ENCODE data around the gene PEAK1.

PEAK1 gene

DNA sequence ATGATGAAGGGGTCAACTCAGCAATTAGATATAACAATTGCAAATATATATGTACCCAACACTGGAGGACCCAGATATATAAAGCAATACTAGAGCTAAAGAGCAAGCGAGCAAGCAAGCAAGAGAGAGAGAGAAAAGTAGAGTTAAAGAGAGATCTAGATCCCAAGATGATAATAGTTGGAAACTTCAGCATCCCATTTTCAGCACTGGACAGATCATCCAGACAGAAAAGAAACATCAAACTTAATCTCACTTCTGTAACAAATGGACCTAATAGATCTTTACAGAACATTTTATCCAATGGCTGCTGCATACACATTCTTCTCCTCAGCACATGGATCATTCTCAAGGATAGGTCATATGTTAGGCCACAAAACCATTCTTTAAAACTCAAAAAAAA is 23.2 kb downstream of the PEAK1 start:
- DNase-seq, result no peak

DNA sequence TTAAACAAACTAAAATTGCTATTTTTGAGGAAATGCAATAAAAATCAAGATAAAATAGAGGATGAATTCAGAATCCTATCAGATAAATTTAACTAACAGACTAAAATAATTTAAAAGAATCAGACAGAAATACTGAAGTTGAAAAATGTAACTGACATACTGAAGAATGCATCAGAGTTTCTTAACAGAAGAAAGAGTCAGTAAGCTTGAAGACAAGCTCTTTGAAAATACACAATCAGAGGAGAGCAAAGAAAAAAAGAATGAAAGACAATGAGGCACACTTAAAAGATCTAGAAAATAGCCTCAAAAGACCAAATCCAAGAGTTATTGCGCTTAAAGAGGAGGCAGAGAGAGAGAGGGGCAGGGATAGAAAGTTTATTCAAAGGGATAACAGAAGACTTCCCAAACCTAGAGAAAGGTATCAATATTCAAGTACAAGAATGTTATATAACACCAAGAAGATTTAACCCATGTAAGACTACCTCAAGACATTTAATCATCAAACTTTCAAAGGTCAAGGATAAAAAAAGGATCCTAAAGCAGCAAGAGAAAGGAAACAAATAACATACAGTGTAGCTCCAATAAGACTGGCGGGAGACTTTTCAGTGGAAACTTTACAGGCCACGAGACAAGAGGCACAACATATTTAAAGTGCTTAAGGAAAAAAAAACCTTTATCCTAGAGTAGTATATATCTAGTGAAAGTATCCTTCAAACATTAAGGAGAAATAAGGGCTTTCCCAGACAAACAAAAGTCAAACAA is 24.7 kb downstream of the PEAK1 start:
- no peak for DNase-seq

DNA sequence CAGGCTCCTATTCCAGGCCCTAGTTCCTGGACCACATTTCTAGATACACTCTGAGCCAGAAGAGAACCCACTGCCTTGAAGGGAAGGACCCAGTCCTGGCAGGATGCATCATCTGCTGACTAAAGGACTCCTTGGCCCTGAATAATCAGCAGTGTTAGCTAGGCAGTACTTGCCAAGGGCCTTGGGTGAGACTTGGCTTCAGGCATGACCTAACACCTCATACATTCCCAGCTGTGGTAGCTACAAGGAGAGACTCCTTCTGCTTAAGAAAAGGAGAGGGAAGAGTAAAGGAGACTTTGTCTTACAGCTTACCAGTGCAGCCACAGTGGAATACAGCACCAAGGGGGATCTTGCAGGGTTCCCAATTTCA is 26.4 kb downstream of the PEAK1 start:
- DNase-seq, result no peak

DNA sequence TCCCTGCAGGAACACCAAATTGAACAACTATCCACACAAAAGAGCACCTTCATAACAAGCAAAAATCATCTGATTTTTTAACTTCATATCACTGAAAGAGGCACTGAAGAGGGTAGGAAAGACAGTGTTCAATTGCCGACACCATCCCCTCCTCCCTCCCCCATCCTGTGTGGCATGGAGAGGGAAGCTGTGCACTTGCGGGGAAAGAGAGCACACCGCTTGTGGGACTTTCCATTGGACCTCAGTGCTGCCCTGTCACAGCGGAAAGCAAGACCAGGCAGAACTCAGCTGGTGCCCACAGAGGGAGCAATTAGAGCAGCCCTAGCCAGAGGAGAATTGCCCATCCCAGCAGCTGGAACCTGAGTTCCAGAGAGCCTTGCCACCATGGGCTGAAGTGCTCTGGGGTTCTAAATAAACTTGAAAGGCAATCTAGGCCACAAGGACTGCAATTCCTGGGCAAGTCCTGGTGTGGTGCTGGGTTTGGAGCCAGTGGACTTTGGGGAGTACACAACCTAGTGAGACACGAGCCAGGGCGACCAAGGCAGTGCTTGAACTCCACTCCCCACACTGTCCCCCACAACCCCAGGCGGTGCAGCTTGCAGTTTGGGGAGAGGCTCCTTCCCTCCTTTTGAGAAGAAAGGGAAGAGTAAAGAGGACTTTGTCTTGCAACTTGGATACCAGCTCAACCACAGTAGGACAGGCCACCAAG is 27.0 kb downstream of the PEAK1 start:
- no peak for DNase-seq

DNA sequence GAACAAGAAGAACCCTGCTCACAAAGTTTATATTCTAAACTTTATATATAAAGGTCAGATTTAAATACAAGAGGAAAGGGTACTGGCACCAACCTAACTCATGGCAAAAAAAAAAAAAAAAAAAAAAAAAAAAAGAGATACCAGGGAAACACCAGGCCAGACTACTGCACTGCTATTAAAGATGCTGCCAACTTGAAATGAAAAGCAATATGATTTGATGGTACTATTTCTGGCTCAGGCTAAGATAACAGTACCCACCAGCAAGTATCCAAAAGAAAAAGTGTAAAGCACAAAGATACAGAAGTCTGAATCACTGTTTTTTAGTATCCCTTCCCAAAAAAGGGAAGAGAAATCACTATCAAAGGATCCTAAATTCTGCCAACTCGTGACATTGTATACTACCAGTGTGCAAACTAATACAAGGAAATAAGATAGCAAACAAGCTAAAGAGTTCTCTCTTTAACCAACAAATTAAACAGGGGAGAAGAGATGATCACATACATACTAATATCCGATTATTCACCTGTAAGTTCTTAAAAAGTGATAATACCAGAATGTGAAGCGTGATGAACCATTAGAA is 28.4 kb downstream of the PEAK1 start:
- DNase-seq, result no peak

DNA sequence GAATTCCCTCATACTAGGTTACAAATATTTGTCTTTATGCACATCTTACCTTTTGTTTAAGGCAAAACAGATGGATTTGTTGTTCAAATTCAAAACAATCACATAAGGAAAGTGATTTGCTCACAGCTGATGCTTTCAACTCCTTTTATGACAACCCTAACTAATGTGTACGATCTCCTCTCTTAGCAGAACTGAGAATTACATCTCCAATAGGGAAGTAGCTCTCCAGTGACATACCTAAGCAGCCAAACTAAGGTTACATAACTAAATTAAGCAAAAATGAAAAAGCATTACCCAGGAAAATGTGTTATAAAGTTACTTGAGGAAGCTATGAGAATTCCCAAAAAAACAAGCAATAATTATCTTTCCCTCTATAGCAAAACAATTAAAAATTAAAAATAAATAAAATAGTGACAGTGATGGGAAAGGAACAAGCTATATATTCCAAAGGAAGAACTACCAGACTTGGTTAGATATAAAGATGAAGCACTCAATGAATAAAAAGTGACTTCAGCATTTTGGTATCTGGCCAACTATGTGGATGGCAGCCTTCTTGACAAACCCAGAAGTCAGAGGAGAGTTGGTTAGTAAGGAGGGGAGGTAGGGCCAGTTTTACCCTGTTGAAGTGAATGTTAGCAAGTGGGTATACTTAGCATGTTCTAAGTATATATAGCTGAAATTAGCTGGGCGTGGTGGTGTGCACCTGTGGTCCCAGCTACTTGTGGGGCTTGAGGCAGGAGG is 32.4 kb downstream of the PEAK1 start:
- DNase-seq, result no peak

DNA sequence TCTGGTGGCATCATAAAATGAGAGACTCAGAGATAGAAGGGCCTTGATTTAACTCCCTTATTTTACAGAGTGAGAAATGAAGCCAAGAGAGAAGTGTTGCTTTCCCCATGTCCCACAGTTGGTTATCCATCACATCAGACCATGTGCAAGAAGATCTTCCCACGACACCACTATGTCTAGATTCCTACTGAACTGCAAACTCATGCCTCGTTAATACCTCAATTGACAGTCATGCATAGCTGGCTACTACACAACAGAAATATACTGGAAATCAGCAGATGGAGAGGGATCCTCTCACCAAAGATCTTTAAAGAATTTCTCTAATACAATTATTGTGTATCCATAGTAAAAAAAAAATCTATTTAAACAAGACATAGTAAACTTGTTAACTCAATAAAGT is 33.3 kb downstream of the PEAK1 start:
- no peak for DNase-seq

DNA sequence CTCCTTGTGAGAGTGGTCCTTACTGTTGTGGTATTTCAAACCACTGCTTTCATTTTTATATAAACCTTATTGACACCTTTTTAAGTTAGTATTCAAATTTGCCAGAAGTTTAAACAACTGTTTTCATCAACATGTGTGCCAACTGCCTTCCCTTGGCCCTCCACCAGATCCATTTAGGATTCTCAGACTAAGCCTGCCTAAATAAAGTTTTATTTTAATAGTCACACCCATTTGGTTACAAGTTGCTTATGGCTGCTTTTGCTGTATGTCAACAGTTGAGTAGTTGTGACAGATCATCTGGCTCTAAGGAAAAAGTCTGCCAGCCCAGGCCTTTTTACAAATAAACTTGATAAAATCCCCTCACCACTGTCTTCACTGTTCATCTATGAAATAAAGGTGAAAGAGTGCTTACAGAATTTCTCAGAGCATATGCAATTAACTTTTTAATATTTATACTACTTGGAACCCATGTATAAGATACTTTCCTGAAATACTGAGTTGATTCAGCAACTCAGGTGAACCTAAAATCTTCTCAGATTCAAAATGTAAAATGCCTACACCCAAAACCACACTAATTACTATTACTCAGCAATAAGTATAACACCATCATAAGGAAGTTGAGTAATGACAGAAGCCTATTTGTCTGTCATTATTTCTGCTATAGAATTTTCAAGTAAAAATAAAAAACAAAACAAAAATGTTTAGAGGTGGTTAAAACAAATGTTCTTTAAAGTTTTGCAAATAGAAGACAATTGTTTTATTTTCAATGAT is 35.1 kb downstream of the PEAK1 start:
- DNase-seq, result no peak

DNA sequence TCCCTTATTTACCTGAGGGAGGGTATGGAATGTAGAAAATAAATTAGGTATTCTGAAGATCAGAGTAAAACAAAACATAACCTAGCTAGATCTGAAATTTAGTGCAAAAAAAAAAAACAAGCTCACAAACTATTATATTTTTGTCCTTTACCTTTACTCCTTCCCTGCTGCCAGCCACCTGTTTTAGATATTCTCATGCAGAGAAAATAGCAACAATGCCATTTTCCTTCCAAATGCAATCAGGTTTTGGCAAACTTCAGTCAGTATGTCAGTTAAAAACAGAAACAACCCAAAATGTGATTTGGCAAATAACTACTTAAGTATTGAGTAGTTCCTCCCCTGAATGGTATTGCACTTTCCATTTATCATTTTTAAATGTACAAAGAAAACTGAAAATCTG is 35.8 kb downstream of the PEAK1 start:
- no peak for DNase-seq

DNA sequence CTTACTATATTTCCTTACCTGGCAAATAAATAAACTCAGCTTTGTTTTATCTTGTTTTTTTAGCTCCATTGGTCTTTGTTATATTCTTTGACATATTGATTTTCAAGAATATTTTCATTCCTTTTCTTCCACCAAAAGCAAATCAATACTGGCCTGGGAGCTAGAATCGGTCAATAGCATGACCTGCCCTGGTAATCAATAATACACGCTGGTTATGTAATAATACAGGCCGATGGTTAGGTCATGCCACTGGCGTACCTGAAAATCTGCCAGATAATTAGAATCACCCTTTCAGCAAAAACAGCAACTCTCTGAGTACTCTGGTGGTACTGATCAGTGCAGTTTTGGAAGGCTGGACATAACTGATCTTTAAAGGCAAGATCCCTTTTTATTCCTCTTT is 39.9 kb downstream of the PEAK1 start:
- no peak for DNase-seq

DNA sequence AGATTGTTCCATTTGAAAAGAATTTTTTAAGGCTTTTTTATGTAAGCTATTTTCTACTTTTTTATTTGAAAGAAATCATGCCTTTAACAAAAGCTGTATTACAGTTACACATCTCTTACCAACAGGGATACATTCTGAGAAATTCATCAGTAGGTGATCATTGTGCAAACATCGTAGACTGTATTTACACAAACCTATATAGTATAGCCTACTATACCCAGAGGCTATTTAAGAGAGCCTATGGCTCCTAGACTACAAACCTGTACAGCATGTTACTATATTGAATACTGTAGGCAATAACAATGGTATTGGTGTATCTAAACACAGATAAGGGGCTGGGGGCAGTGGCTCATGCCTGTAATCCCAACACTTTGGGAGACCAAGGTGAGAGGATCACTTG is 43.1 kb downstream of the PEAK1 start:
- DNase-seq, result no peak

DNA sequence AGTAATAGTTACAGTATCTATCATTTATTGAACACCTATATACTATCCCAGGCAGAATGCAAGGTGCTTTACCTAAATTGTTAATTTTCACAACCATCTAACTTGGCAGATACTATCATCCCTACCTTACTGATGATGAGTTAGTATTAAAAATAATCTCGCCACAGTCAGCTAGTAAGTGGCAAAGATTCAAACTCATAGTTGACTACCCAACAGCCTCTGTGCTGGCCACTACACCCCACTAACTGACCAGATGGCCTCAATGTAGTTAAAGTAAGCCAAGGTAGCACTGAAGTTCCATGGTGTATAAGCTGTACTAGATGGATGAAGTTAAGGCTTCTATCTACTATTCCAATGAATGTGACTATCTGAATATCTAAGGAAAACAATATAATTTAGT is 44.8 kb downstream of the PEAK1 start:
- DNase-seq, result no peak

DNA sequence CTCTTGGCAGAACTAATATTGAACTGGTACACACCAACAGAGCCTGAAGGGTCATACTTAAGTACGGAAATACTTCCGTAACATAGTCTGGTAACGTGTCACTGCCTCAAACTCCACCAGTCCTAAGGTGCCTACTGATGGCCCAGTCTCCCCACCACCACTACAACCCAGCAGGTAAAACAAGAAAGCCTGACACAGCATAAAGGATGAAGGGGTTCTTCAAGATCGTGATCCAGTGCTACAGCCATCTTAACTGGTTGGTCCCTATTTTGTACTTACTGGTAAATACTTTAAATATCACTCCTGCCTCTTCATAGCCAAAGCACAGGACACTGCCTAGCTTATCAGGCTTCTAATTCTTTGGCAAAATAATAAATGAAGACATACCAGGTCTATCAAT is 46.5 kb downstream of the PEAK1 start:
- no peak for DNase-seq

DNA sequence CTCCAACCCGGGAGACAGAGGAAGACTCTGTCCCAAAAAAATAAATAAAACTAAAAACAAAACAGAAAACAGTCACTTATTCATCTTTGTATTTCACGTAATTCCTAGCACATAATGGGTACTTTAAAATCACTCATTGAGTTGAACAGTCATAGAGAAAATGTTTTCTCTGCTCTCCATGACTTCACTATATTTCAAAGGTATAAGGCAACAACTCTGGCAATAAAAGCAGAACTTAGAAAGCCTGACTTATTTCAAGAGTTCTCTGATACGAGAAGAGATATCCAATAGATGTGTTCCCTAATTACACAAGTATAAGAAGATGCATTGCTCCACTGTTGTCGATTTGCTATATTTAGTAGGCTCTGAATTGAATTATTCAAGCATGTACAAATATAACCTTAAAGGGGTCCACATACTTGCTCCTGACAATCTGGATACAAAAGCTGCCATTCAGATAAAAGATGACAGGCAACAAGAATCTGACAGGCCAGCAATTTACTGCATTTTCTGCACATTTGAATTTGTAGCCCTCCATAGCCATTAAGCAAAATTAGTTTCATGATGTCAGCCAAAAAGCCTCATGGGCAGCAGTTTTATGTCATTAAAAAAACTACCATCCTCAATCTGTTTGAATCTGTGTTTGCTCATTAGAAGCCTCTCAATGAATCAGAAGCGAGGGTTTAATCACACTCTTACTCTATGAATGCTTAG is 47.9 kb downstream of the PEAK1 start:
- no peak for DNase-seq

DNA sequence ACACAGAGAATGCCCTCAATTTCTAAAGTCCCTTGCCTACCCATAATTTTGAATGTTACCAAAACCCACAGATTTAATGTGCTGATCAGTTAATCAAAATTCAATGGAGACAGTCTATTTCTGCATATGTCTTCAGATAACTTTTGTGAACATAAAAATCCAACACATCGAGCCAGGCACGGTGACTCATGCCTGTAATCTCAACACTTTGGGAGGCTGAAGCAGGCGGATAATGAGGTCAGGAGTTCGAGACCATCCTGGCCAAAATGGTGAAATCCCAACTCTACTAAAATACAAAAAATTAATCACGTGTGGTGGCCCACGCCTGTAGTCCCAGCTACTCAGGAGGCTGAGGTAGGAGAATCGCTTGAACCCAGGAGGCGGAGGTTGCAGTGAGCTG is 49.3 kb downstream of the PEAK1 start:
- DNase-seq, result no peak

DNA sequence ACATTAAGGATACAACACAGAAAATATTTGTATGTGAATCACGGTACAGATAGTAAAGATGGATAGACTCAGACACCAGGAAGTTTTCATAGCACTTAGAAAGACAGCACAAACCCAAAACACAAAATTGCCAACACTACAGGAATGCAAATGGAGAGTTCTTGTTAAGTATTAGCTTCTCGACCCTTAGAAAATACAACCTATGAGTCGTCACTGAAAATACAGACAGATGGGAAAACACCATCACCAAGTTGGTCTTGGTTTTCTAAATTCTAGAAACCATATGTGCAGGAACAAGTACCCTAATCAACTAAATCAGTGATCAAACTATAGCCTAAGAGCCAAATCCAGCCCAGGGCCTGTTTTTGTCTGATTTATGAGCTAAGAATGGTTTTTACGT is 50.7 kb downstream of the PEAK1 start:
- DNase-seq, result no peak

DNA sequence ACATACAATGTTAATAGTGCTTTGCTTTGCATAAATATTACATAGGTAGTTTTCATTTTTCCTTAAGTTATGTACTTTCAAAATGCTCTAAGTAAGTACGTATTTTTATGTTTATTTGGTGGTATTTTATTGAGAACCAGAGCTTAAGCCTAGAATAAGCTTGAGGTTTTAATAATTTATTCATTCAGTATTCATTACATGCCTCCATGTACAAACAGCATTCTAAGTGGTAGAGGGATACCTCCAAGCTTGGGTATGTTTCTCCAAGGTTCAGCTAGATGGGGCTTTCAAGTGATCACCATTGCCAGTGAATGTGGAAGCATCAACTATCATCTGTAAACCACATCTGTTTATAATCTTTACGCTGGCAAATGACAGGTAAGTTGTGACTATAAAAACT is 52.3 kb downstream of the PEAK1 start:
- no peak for DNase-seq

DNA sequence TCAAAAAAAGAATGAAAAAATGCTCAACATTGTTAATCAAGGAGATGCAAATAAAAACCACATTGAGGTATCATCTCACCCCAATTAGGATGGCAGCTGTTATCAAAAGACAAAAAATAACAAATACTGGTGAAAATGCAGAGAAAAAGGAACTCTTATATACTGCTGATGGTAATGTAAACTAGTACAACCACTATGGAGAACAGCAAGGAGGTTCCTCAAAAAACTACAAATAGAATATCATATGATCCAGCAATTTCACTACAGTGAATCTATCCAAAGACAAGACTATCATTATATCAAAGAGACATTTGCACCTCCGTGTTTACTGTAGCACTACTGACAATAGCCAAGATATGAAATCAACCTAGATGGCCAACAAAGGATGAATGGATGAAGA is 58.4 kb downstream of the PEAK1 start:
- no peak for DNase-seq

DNA sequence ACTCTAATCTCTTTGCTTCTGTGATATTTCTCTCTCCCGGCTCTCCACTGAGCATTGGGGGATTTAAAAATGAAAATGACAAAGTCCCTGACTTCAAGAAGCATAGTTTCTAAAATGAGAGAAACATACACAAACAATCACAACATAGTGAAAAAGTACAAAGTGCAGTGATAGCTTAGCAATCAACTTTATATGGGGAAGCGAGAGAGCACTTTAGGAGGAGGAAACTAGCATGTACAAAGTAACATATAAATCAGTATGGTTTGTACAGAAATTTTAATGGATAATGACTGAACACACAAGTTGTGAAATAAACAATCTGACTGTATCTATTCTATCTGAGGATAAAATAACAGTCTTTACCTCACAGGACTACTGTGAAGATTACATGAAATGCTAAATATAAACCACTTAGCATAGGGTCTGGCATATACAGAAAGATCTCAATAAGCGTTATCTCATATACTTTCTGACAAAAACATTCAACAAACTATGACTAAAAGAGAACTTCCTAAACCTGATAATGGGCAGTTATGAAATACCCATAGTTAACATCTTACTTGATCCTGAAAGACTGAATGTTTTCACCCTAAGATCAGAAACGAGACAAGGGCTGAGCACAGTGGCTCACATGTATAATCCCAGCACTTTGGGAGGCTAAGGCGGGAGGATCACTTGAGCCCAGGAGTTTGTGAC is 61.2 kb downstream of the PEAK1 start:
- DNase-seq, result no peak

DNA sequence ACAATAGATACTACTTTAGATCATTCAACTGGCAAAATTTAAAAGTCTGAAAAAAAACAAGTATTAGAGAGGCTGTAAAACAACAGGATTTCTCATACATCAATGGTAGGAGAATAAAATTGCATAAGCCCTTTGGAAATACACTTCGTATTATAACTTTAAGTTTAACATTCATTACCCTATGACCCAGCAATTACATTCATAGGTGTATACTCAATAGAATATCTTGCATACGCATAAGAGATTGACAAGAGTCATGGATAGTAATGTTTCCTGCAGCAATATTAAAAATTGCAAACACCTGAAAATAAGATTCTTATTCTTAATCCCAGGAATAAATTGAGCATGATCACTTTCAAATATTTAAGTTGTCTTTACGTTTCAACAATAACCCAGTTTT is 63.6 kb downstream of the PEAK1 start:
- DNase-seq, result no peak

DNA sequence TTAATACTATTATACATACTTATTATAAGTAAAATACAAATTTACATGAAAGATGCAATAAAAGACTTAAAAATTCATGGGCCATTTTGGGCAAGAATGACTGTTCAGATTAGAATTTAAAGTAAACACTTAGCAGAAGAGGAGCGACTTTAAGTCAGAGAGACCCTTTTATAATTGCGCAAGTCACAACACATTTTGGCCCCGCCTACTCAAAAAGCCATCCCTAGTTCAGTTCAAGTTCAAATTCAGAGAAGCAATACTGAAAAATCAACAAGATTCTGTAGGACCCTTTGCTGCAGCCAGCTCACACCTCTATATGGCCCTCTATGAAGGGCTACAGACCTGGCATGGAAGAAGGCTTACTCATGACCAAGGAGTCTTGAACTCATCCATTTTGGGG is 64.6 kb downstream of the PEAK1 start:
- DNase-seq, result no peak

DNA sequence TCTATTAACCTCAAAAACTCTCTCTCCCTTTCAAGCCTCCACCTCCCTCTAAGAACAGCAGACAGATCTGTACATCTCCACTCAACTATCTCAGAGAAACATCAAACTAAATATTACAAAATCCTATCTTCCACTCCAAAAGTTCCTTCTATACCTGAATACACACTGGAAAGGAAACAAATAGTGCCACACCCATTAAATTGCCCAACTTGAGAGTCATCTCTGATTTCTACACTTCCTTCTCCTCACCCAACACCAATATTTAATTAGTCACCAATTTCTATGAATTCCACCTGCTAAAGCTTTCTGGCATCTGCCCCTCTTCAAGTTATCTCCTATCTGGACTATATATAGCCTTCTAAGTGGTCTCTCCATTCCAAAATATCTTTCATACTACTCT is 65.8 kb downstream of the PEAK1 start:
- no peak for DNase-seq
